Heart left ventricle (tissue), 16 donors: ENCODE data around the gene TRAPPC14. TPM values are rescaled to one million over a fixed set of nuclear protein-coding genes. Genes with fewer than 3 reads are reported as not detected.

Experiments
- ATAC-seq, 4 donors: fragments of 200-7000 bp; cut with Tn5 transposase; one replicate each; pipeline ENCODE4 v1.9.1; 2020 to 2022; ENCODE audit warnings: moderate library complexity in 4 of 4, mild to moderate bottlenecking in 3 of 4, moderate number of reproducible peaks in 1 of 4
- DNase-seq, 5 donors: peaks; one replicate each; pipeline ENCODE4 v3.0.0-alpha.2; 2020
- H3K27ac ChIP-seq, 12 donors: fragments of 200-600 bp; sonication (generic) in 4 of 12; one replicate each; pipeline versions ENCODE4 v1.5.0 to v1.8.0; 2016 to 2022; ENCODE audit warnings: mild to moderate bottlenecking in 2 of 12
- H3K27me3 ChIP-seq, 9 donors: fragments of 200-600 bp; sonication (generic) in 2 of 9; one replicate each; pipeline versions ENCODE4 v1.5.1 to v1.8.0; 2016 to 2022; ENCODE audit warnings: mild to moderate bottlenecking in 3 of 9
- H3K36me3 ChIP-seq, 9 donors: fragments of 200-600 bp; sonication (generic) in 2 of 9; one replicate each; pipeline versions ENCODE4 v1.5.0 to v1.8.0; 2018 to 2022; ENCODE audit warnings: mild to moderate bottlenecking in 2 of 9
- H3K4me1 ChIP-seq, 12 donors: fragments of 200-600 bp; sonication (generic) in 4 of 12; one replicate each; pipeline versions ENCODE4 v1.5.0 to v1.8.0; 2016 to 2022; ENCODE audit warnings: mild to moderate bottlenecking in 3 of 12
- H3K4me3 ChIP-seq, 12 donors: fragments of 200-600 bp; sonication (generic) in 4 of 12; one replicate each; pipeline versions ENCODE4 v1.5.0 to v1.8.0; 2017 to 2022; ENCODE audit warnings: mild to moderate bottlenecking in 9 of 12, moderate library complexity in 4 of 12
- H3K9me3 ChIP-seq, 12 donors: fragments of 200-600 bp; sonication (generic) in 4 of 12; one replicate each; pipeline versions ENCODE4 v1.5.0 to v1.8.0; 2016 to 2022; ENCODE audit warnings: mild to moderate bottlenecking in 1 of 12
- POLR2A ChIP-seq, 2 donors: fragments of 450-650 bp; IDR thresholded peaks; one replicate each; pipeline ENCODE4 v1.6.1; 2017; ENCODE audit warnings: antibody characterized with exemption in 2 of 2, mild to moderate bottlenecking in 2 of 2, moderate library complexity in 2 of 2
- WGBS, 4 donors: extraction: QIAGEN DNeasy Blood & Tissue Kit in 2 of 4; methylation state at CpG; one replicate each; pipeline versions ENCODE4 v1.1.5 to v1.1.7; 2013 to 2018; 5-methylcytosine and 5-hydroxymethylcytosine counted together
- intact Hi-C, 10 donors: fragments of 100-400 bp; cut with DNase I; formaldehyde crosslinking; loops; one replicate each; pipeline versions ENCODE4 v1.11.1 to v1.14.2; 2022
- polyA plus RNA-seq, 2 donors: library from polyadenylated mRNA; stranded (reverse); fragments of 200-250 nt; gene quantifications; one replicate each; pipeline ENCODE4 v1.2.3, GENCODE V29; 2013
- total RNA-seq, 9 donors: library from RNA; depleted of rRNA in 2 of 9; stranded (reverse); fragments of >200 nt in 2 of 9; fragmentation: NEBNext Ultra II Directional in 3 of 9; extraction: Animal tissue kit (Norgen Biotek cat#: 25700) in 3 of 9; gene quantifications; one replicate each; pipeline versions ENCODE4 v1.1.0 to v1.2.4, GENCODE V29; 2016 to 2023
- TF ChIP-seq, protein P1 (sequence below), 12 donors: fragments of 200-600 bp; sonication (generic) in 4 of 12; IDR thresholded peaks; one replicate each; pipeline versions ENCODE4 v1.5.0 to v1.8.0; 2018 to 2022; ENCODE audit warnings: antibody characterized with exemption in 12 of 12, mild to moderate bottlenecking in 5 of 12
- donor health status: ischemic (EF 13 %, LVEDD 7.1; RV severe dilation, severe dysfunction).
- donor health status: healthy with polysubstance abuse.
- donor health status: DM: no; HTN: yes; CAD: no.
- donor health status: DM: no; HTN: no; CAD: no.
- donor health status: ischemic (EF 25% LVEDD 6.9; RV normal size, moderate dysfunction).
- donor health status: ischemic (EF 25% LVEDD 5.7; RV mildly dilated, moderate dysfunction).
- donor health status: healthy.
- donor health status: DM: yes; HTN: yes; CAD: no.
- donor health status: ischemic (EF 35%, LVEDD 5.7; RV mildly dilated, moderate dysfunction).
- donor health status: nonischemic (EF 11% LVEDD 7.7; RV severe dilation, severe dysfunction).
- donor health status: DM: yes; HTN: yes; CAD: no.
- donor health status: PGD.
- donor health status: ischemic (EF 29% LVEDD 5.4; RV normal size, mild dysfunction).
- donor health status: nonischemic (EF 23%, LVEDD 6.1; RV moderate dilation, normal function).

TRAPPC14 gene
- total and polyA plus RNA-seq, 11 donors: 4.0 to 14.9 (median 7.4) TPM

DNA sequence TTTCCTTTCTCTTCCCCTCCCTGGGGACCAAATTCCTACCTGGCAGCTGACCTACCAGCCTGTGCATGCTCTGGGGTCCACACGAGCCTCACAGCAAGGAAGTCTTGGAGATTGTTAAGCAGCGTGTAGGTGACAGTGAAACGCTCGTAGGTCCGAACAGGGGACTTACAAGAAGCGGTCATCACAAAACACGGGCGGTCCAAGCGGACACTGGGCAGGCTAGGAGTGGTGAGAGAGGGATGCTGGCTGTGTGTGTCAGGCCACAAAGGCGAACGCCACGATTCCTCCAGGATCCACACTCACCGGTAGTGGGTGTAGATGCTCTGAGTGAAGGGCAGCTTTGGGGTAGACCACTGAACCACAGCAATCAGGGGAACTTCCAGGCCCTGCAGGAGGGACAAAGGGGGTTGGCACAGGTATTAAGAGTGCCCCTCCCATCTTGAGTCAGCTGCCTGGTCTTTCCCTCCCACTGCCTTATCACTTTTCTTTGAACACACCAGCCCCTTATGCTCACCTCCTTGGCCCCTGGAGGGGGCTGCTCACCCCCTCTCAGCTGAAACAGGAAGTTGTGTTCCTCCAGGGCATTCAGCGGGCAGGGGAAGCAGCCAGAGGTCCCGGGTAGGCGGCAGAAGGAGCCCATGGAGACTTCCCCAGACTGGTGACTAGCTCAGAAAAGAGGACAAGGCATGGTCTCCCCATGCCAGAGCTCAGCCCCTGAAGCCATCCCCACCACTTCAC is 2.0 kb downstream of the TRAPPC14 start:
- Histone ChIP-seq H3K27me3 (no peaks in the 10 kb centered on the region), H3K36me3 (peaks cover 0 to 52% (median 38%) of the 10 kb centered on the region in 9 donors), H3K27ac (peak overlapping the region in 5 of 12 donors; percentile 1 to 94 (median 80)), H3K4me3 (peak overlapping the region in 2 of 12 donors; percentile 91 to 93), H3K9me3 (no peaks in the 10 kb centered on the region), H3K4me1 (peaks cover 0 to 57% (median 15%) of the 10 kb centered on the region in 12 donors)
- no peak for TF ChIP-seq POLR2A (IDR thresholded peaks at IDR 0.05)
- TF ChIP-seq, protein P1, sequence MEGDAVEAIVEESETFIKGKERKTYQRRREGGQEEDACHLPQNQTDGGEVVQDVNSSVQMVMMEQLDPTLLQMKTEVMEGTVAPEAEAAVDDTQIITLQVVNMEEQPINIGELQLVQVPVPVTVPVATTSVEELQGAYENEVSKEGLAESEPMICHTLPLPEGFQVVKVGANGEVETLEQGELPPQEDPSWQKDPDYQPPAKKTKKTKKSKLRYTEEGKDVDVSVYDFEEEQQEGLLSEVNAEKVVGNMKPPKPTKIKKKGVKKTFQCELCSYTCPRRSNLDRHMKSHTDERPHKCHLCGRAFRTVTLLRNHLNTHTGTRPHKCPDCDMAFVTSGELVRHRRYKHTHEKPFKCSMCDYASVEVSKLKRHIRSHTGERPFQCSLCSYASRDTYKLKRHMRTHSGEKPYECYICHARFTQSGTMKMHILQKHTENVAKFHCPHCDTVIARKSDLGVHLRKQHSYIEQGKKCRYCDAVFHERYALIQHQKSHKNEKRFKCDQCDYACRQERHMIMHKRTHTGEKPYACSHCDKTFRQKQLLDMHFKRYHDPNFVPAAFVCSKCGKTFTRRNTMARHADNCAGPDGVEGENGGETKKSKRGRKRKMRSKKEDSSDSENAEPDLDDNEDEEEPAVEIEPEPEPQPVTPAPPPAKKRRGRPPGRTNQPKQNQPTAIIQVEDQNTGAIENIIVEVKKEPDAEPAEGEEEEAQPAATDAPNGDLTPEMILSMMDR (IDR thresholded peaks at IDR 0.05): no peak
- DNase-seq (no peak), ATAC-seq (no peak)
- intact Hi-C loops: no loop called here
- 82 to 85% (median 83%) methylated on average over 16 of the region's 16 CpGs for WGBS, 4 donors

DNA sequence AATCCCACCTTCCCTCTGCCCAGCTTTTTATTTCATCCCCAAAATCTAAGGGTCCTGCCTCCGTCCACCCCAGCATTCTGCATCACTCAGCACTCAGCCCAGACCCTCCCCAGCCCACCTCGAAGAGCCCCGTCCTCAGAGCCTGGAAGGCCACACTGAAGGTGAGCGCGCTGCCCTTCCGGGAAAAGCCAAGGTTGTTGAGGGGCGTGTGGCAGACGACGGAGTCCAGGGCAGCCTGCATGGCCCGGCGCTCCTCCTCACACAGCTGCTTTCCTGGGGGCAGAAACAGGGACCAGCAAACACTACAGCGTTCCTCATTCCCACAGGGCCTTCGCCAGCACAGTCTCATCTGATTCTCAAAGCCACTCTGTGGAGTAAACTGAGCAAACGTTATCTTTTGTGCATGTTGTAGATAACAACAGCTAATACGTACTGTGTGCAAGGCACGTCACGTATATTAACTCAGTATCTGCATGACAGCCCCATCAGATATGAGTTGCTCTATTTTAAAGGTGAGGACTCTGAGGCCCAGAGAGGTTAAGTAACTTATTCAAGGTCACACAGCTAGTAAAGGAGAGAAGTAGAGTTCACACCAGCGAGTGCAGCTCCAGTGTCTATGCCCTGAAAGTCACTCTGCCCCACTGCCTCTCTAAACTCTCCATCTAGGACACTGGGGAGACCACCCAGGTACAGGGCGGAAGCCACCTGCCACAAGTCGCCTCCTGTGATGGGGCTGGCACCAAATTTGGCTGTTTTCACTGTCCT is 2.8 kb downstream of the TRAPPC14 start:
- DNase-seq (no peak), ATAC-seq (no peak)
- intact Hi-C loops: no loop called here
- 74 to 84% (median 81%) methylated on average over 18 to 20 of the region's 20 CpGs for WGBS, 4 donors
- Histone ChIP-seq H3K4me3 (no peak overlapping the region), H3K4me1 (peaks cover 0 to 64% (median 15%) of the 10 kb centered on the region in 12 donors), H3K9me3 (no peaks in the 10 kb centered on the region), H3K27ac (no peak overlapping the region), H3K27me3 (no peaks in the 10 kb centered on the region), H3K36me3 (peaks cover 0 to 57% (median 38%) of the 10 kb centered on the region in 9 donors)
- TF ChIP-seq, protein P1 (IDR thresholded peaks at IDR 0.05): no peak

DNA sequence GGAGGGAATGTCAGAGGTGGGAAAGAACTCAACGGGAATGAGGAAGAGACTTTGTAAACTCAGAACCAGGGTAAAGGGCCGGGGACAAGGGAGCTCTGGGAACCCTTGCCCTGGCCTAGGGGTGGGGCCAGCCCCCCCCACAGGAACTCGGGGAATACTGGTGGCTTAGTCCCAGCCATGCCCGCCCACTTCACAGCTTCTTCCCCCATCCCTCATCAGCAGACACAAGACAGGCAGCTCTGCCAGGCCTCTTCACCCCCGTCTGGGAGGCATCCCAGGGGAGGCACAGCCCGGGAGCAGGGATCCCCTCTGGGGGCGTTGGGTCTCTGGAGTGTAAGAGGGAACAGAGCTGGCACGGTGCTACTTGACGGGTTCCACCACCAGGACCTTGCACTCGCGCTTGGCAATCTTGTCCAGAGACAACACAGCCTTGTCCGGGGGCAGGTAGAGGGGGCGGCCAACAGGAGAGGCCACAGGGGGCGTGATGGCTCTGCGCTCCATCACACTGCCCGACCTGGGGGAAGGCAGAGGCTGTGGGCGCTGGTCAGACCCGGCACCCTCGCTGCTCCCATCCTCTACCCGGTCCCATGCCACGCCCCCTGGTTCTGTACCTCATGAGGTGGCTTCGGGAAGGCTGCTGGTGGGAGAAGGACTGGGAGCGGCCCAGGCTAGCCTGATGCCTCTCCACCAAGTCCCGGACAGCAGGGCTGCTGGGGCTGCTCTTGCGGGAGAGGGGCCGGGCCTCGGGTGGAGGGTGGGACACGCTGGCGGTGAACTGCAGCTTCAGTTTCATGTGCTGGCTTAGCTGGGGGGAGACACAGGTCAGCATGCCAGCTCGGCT is 3.7 kb downstream of the TRAPPC14 start:
- ATAC-seq (no peak), DNase-seq (no peak)
- H3K9me3 ChIP-seq: no peaks in the 10 kb centered on the region
- intact Hi-C loops: no loop called here
- H3K4me3 ChIP-seq: no peak overlapping the region
- H3K27me3 ChIP-seq: no peaks in the 10 kb centered on the region
- H3K27ac ChIP-seq: no peak overlapping the region
- 59 to 74% (median 72%) methylated on average over 15 to 30 of the region's 30 CpGs for WGBS, 4 donors
- TF ChIP-seq POLR2A (IDR thresholded peaks at IDR 0.05): no peak
- TF ChIP-seq, protein P1 (IDR thresholded peaks at IDR 0.05): no peak
- H3K4me1 ChIP-seq: peaks cover 0 to 72% (median 18%) of the 10 kb centered on the region in 12 donors
- H3K36me3 ChIP-seq: peaks cover 0 to 62% (median 38%) of the 10 kb centered on the region in 9 donors
